GM21619 (cell line): ENCODE measurements around the gene OTOP2.

Experiments
- ATAC-seq: cut with Tn5 transposase; IDR thresholded peaks from one replicate; pipeline ENCODE4 v1.9.1; 2021; ENCODE audit not compliant: unreplicated experiment

The OTOP2 gene, protein sequence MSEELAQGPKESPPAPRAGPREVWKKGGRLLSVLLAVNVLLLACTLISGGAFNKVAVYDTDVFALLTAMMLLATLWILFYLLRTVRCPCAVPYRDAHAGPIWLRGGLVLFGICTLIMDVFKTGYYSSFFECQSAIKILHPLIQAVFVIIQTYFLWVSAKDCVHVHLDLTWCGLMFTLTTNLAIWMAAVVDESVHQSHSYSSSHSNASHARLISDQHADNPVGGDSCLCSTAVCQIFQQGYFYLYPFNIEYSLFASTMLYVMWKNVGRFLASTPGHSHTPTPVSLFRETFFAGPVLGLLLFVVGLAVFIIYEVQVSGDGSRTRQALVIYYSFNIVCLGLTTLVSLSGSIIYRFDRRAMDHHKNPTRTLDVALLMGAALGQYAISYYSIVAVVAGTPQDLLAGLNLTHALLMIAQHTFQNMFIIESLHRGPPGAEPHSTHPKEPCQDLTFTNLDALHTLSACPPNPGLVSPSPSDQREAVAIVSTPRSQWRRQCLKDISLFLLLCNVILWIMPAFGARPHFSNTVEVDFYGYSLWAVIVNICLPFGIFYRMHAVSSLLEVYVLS

DNA sequence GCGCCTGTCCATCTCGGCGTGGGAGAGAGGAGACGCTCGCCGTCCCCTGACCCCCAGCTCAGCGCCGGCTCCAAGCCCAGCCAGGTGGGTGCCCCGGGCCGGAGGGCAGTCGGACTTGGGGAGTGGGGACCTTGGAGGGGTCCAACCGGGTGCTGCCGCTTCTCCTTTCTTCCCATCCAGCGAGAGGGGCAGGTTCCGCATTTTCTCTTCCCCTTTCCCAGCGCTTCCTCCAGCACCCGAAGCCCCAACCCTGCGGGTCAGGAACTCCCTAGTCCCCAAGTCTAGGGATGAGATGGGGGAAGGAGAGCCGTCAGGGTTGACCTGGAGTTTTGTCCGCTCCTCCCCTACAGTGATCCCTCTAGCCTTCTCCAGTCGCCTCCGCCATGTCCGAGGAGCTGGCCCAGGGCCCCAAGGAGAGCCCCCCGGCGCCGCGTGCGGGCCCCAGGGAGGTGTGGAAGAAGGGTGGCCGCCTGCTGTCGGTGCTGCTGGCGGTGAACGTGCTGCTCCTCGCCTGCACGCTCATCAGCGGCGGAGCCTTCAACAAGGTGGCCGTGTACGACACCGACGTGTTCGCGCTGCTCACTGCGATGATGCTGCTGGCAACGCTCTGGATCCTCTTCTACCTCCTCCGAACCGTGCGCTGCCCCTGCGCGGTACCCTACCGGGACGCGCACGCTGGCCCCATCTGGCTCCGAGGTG lies at the start of gene OTOP2:
TSS of gene OTOP2 (plus strand) at position 24 of the 699 bp plus-strand sequence. CDS start at position 384, 360 bp downstream.
- ATAC-seq = no peak

DNA sequence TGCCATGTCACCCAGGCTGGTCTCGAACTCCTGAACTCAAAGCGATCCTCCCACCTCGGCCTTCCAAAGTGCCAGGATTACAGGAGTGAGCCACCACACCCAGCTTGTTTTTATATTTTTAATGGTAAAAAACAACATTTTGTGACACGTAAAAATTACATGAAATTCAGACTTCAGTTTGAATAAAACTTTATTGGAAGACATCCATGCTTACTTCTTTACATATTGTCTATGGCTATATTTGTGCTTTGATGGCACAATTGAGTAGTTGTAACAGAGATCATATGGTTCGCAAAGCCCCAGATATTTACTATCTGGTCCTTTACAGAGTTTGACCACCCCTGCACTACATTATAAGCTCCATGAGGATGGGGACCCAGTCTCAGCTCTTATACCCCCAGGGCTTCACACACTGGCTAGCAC lies 49.4 kb upstream of the OTOP2 start:
- no peak for ATAC-seq

DNA sequence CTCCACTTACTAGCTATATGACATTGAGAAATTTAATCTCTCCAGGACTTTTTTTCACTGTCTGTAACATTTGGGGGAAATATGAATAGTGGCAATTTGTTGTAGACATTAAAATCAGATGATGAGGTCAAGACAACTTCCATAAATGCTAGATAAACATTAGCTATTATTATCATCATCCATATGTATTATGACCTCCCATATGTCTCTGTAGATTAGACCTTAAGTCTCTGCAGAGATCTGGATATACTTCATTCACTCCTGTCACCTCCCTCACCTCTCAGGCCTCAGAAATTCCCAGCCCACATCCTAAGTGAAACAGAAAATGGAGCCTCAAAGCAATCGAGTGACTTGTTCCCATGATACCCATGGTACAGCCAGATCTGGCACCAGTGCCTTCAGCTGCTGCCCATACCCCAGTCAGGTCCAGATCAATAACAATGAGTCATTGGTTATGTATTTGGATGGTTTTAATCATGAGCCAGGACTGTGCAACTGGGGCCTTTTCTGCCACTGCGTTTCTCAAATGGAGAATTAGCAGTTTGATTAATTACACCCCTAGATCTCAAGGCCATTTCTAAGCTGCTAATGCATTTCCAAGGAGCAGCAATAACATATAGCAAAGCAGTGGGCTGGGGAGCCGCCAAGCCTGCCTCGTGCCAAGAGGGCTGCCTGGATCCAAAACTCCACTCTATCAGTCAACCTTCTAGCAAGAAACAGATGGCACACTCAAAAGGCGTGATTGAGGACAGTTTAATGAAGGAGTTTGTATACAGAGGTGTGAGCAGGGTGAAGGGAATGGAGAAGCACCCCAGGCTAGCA lies 48.7 kb upstream of the OTOP2 start:
- ATAC-seq = no peak

DNA sequence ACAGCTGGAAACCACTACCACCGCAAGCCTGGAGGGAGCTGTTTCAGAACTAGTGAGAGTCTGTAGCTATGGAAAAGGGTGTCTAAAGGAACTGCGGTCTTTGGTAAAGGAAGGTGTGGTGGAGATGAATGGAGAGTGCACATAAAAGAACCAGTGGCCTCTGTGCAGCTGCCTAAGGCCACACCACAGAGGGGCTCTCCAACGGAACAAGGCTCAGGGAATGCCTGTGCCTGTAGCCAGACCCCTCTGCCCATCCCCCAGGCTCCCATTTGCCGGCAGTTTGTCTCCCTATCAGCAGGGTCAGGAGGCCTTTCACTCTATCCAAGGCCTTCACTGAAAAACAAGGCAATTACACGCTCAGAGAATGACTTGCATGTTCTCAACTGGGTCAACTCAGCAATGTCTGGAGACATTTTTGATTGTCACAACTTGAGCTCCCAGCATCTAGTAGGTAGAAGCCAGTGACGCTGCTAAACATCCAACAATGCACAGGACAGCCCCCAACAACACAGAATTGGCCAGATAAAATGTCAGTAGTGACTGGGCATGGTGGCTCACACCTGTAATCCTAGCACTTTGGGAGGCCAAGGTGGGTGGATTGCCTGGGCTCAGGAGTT lies 48.0 kb upstream of the OTOP2 start:
- ATAC-seq = no peak

DNA sequence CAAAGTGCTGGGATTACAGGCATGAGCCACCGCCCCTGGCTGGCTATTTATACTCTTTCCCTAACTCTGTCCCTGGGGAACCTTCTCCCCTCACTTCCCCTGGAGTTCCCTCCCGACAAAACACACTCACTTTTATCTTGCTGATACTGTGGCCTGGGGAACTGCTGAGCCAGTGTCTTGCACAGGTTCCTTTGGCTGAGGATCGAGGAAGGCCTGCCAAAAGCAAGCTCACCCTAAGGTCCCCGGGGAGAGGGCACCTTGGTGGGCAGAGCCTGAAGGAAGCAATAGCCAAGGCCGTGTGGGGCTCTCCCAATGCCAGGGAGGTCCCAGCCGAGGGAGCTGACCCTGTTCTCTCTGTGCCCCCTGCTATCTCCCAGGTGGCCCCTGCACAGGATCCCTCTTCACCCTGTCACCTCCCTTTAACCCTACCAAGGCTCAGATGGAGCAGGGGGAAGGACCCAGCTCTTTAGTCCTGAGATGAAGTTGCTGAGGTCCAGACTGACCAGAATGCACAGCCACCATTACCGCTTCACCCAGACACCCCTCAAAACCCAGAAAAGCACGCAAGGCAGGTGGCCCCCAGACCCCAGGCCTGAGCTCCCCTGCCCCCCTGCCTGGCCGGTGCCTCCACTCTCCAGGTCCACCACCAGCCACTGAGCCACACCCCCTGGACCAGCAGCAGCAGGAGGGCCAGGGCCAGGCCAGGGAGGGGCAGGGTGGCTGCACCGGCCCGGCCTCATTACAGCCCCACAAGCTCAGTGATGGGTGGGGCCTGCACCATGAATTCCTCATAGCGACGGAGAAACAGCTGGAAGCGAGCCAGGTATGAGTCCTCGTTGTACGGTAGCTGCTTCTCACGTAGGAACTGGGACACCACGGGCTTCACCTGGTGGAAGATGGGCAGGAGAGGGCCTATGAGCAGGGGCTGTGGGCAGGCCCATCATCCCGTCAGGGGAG lies 46.2 kb upstream of the OTOP2 start:
- no peak for ATAC-seq

DNA sequence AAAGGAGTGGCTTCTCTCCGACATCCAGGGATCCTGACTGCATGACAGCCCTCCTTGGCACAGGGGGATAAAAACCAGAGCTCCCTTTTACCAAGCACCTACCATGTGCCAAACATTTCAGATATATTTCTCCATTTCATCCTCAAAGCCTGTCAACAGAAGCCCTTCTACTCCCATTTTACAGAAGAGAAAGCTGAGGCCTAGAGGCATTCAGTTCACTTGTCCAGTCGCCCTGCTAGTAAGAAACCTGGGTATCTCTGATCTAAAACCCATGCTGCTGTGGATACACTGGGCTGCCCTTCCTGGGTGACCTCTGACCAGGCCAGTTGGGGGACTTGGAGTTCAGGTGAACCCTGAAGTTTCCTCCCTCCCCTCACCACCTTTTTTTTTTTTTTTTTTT lies 45.4 kb upstream of the OTOP2 start:
- no peak for ATAC-seq

DNA sequence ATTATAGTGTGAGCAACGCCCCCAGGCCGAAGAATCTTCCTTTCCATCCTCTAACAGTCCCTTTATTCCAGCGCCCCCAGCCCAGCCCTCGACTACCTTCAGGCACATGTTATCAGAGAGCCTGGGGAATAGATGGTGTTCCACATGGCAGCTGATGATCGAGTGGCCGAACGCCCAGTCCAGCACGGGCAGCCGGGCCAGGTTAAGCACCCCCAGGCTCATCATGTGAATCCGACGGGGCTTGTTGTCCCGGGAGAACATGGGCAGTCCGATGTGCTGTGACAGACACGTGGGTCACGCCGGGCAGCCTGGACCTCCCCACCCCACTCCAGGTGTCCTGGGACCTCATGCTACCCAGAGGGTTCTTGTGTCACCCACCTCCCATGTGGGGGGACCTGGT lies 44.8 kb upstream of the OTOP2 start:
- no peak for ATAC-seq

DNA sequence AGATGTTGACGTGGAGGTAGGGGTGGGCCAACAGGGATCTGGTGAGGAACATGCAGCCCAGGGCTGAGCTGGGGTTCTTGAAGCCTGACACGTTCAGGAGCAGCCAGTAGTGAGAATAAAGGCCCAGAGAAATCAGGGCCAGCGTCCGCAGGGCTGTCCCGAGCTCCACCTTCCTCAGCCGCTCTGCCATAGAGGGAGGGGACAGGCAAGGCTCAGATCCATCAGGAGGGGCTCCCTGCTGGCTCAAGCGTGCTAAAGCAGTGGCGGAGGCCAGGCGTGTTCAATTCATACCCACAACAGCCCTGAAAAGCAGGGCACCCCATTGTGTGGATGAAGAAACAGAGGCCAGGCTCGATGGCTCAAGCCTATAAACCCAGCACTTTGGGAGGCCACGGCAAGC lies 43.0 kb upstream of the OTOP2 start:
- ATAC-seq = no peak

DNA sequence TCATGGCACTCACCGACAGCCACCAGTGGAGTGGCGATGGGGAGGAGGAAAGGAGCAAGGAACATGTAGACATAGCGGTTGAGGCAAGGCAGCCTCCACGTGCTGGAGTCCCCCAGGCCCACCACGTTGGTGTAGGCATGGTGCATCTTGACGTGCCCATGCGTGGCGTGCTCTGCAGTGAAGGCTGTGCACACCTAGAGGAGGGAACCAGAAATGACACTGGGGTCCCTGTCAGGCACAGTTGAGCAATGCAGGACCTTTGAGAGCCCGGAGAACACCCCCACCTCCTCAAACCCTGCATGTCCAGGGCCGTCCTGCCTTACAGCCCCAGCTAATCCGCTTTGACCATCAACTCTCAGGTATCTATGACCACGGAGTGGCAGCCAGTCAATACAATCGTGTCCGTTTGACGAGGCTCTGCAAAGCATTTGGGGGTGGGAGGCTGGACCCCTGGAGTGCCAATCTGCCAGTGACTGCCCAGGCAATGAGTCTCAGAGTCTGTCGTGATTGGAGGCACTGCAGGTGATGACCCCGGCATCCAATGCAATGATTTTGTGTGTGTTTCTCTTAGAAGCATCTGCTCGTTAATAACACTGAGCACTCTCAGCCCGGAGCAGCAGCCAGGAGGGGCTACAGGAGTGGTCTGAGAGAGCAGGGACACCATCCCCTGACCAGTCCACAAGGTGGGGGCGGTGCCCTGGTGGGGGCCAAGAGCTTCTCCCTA lies 41.4 kb upstream of the OTOP2 start:
- ATAC-seq = no peak

DNA sequence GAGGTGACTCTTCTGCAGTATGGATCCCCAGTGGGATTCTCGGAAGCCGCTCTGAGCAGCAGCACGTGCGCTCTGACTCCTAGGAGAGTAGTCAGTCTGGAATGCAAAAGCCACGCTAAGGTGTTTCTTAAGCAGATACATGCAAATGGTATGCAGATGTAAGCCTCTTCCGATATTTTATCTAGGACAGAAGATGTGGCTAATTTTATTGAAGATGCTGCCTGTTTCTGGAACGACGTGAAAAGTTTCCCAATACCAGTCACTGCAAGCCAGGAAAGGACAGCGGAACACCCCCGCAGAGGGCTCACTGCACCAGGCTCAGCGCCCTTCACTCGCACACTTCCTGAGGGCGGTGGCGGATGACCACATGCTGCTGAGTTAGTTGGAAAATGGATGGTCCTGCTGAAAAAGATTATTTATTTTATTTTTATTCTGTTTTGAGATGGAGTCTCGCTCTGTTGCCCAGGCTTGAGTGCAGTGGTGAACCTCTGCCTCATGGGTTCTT lies 40.8 kb upstream of the OTOP2 start:
- no peak for ATAC-seq

DNA sequence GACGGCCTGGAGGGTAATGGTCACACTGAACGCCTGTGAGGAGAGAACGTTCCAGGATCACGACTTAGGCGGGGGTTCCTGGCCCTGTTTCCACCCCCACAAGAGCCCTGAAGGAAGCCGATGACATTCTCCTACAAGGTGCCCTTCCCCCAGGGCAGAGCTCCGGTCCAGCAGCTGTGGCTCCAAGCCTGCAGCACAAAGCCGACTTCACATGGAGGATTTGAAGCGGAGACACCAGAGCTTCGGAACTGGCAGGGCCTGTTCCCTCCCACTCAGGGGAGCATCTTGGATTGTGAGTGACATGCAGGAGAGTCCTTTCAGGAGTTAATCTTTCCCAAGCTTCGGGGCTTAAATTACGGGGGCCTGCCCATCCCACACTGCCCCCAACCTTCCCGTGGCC lies 35.6 kb upstream of the OTOP2 start:
- no peak for ATAC-seq

DNA sequence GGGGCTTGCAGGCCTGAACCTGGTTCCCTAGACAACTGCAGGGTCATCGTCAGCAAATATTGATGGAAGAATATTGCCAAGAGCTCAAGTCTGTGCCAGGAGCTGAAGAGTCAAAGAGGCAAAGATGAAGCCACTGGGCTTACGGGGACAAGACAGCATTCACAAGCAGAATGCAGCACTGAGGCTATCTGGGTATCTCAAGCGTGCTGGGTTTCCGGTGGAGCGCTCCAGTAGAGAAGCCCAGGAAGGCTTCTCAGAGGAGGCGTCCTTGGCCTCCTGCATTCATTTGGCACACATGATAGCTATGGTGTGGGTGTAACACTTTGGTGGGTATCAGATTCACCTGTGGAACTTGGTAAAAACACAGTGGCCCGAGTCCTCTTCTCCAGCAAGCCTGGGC lies 33.5 kb upstream of the OTOP2 start:
- ATAC-seq = no peak

DNA sequence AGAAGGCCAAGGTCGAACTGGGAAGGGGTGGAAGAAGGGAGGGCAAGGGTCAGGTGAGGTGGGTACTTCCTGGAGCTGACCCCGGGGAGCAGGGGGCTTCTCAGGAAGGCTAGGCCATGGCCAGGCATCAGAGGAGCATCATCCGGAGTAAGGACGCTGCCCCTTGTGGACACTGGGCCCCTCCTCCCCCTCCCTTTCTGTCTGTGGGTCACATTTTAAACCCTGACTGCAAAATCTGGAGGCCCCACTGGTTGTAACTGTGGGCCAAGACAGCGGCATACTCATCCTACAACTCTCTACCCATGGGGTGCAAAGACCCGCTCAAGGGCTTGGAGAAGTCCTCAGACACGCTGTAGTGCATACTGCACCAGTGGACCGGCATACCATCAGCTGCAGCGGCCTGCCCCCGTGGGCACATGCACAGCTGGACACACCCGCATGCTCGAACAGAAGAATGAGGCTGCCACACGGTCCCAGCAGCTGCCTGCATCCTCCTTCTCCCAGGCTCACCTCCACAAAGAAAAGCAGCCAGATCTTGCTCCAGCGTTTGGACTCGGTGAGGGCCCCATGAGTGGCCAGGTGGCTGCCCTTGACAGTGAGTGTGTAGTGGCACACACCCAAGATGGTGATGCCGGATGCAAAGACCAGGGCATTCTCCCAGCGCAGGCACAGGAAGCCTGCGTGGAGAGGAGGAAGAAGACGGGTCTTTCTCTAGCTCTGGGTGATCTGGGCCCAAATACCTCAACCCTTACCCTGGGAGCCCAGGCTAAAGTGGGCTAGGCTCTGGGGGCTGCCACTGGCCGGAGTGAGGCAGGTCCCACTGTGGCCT lies 31.8 kb upstream of the OTOP2 start:
- ATAC-seq = no peak

DNA sequence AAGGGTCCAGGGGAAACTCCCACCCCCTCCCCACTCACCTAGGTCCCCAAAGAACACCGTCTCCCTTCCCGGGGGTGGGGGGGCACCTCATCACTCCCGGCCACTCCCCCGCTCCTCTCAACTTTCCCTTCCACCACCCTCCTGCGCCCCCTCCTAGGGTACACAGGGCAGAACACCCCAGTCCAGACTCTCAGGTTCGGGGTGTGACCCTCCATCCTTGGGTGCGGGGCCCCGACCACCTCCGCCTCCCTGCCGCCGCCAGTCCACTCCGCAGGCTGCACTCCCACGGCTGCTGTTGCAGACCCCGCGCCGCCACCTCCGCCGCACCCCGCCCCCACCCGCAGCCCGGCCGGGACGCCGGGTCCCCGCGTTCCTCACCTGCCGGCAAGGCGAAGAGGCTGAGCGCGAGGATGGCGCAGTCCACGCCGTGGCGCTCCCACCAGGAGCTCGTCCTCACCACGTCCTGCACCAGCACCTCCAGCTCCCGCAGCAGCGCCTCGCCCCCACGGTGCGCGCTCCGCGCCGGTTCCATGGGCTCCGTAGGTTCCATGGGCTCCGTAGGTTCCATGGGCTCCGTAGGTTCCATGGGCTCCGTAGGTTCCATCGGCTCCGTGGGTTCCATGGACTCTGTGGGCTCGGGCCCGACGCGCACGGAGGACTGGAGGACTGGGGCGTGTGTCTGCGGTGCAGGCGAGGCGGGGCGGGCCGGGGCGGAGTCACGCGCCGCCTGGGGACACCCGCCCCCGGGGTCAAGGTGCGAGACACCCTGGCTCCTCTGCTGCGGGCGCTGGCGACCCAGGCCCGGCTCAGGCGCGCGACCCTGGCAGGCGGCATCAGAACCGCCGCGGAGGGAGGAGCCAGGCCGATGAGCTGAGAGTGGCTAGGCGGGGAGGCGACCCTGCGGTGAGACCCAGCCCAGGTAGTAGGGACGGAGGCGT lies 30.8 kb upstream of the OTOP2 start, which contains the start of gene FADS6:
TSS of gene FADS6 (minus strand) at position 660 of the 938 bp plus-strand sequence. CDS start at position 622, 38 bp downstream.
- no peak for ATAC-seq

DNA sequence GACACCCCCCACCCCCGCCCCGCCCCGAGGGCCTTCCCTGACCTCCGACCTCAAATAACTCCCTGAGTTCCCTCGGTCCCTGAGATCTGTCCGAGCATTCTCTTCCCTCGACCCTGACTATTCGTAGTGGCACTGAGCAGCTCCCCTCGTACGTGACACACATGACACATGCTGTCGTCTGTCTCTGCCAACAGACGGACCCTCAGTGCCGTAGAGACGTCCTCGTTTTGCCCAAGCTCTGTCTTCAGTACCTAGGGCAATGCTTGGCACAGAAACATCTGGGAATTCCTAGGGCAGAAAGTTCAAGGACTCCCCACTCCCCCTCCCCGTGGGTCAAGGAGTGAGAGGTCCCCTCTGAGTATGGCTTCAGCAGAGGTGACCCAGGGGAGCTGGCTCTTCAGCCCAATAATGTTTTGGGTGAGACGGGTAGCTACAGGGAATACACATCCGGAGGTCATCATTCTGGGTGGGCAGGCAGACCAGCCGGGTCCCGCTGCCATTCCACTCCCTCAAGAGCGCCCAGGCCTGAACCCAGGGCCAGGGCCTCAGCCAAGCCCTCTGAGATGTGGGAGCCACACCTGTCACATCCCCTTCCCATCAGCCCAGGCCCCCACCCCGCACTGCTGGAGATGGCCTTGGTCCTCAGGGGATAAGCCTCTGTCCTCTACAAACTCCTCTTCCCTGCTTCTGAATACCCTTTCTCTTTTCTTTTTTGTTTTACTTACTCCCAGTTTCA lies 30.0 kb upstream of the OTOP2 start:
- no peak for ATAC-seq

DNA sequence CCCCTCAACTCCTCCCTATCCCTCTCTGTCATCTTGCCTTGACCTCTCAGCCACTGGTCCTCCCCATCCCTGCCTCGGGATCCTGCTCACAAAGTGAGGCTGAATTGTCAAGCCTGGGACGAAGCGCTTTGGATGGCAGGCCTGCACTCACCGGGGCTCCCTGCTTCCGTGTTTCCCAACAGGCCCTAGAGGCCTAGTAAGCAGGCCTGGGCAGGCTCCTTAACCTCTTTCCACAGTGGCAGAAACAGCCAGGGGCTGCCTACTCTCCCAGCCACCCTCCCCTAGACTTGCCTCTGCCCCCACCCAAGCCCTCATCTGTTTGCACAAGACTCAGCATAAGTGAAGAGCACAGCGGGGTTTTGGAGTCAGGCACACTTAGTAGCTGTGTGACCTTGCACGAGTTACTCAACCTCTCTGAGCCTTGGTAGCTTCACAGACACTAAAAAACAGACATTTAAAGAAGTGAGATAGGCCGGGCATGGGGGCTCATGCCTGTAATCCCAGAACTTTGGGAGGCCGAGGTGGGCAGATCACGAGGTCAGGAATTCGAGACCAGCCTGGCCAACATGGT lies 25.6 kb upstream of the OTOP2 start:
- no peak for ATAC-seq
